ENCODE data around the gene NOPCHAP1.
A peak's percentile ranks its signal among the peaks of the same experiment; 100 is the strongest.

NOPCHAP1 gene

GRCh38 chr12:105030820-105031807 lies 45.0 kb downstream of the NOPCHAP1 start:
- H3K9me3 Mint-ChIP-seq, result peaks cover 2% of the 10 kb centered on the region
- H3K27me3 Mint-ChIP-seq (ENCODE audit: low read depth), result no peaks in the 10 kb centered on the region
- H3K27ac Mint-ChIP-seq, result peak overlapping the region in 1 of 3 experiments; percentile 14
- peaks cover 30% of the 10 kb centered on the region for H3K4me1 Mint-ChIP-seq
- no peak overlapping the region for H3K4me3 Mint-ChIP-seq
- H3K36me3 Mint-ChIP-seq (ENCODE audit: low read depth), result no peaks in the 10 kb centered on the region
- TF ChIP-seq CTCF (IDR thresholded peaks at IDR 0.05; ENCODE audit: unreplicated experiment in 3 of 3), result no peak

- H3K27me3 Mint-ChIP-seq (ENCODE audit: low read depth), result no peaks in the 10 kb centered on the region
- no peak overlapping the region for H3K4me3 Mint-ChIP-seq
- peak overlapping the region; percentile 15 to 83 (median 66) for H3K27ac Mint-ChIP-seq
- H3K4me1 Mint-ChIP-seq, result peaks cover 17% of the 10 kb centered on the region
- H3K9me3 Mint-ChIP-seq, result peaks cover 2% of the 10 kb centered on the region
- H3K36me3 Mint-ChIP-seq (ENCODE audit: low read depth), result no peaks in the 10 kb centered on the region
- no peak for TF ChIP-seq CTCF (IDR thresholded peaks at IDR 0.05; ENCODE audit: unreplicated experiment in 3 of 3)
Measured at GRCh38 chr12:105032703-105033357, 46.7 kb downstream of the NOPCHAP1 start.

GRCh38 chr12:105033851-105034250 lies 47.7 kb downstream of the NOPCHAP1 start:
- peaks cover 16% of the 10 kb centered on the region for H3K4me1 Mint-ChIP-seq
- H3K27me3 Mint-ChIP-seq (ENCODE audit: low read depth), result no peaks in the 10 kb centered on the region
- no peak overlapping the region for H3K4me3 Mint-ChIP-seq
- no peaks in the 10 kb centered on the region for H3K36me3 Mint-ChIP-seq (ENCODE audit: low read depth)
- TF ChIP-seq CTCF (IDR thresholded peaks at IDR 0.05; ENCODE audit: unreplicated experiment in 3 of 3), result no peak
- peaks cover 2% of the 10 kb centered on the region for H3K9me3 Mint-ChIP-seq
- peak overlapping the region; percentile 51 to 83 (median 73) for H3K27ac Mint-ChIP-seq

Measured in nephron (organoid).